GM18867 (cell line): ENCODE results near the gene ASCL5.

Experiments
- ATAC-seq: cut with Tn5 transposase; IDR thresholded peaks from one replicate; pipeline ENCODE4 v1.9.1; 2021; ENCODE audit warnings: mild to moderate bottlenecking, moderate library complexity; ENCODE audit not compliant: unreplicated experiment

ASCL5 gene

GRCh38 chr1:201111672-201112071, 15.3 kb downstream of the ASCL5 start:
- no peak for ATAC-seq

- no peak for ATAC-seq
Observed at GRCh38 chr1:201111156-201111555, 15.8 kb downstream of the ASCL5 start.

- ATAC-seq = no peak
Observed at GRCh38 chr1:201110616-201111015, 16.4 kb downstream of the ASCL5 start.

GRCh38 chr1:201110138-201110537, 16.8 kb downstream of the ASCL5 start:
- no peak for ATAC-seq

- no peak for ATAC-seq
Observed at GRCh38 chr1:201109651-201110050, 17.3 kb downstream of the ASCL5 start.

GRCh38 chr1:201108614-201109013, 18.4 kb downstream of the ASCL5 start:
- no peak for ATAC-seq

GRCh38 chr1:201105688-201106087, 21.3 kb downstream of the ASCL5 start:
- ATAC-seq = no peak

- no peak for ATAC-seq
Observed at GRCh38 chr1:201104141-201104540, 22.8 kb downstream of the ASCL5 start.

GRCh38 chr1:201103666-201104065, 23.3 kb downstream of the ASCL5 start:
- no peak for ATAC-seq

- no peak for ATAC-seq
Observed at GRCh38 chr1:201100169-201100930, 26.6 kb downstream of the ASCL5 start.

- ATAC-seq = no peak
Observed at GRCh38 chr1:201098992-201099677, 27.8 kb downstream of the ASCL5 start.

GRCh38 chr1:201096977-201097856, 29.8 kb downstream of the ASCL5 start:
- ATAC-seq = no peak

- no peak for ATAC-seq
Observed at GRCh38 chr1:201096041-201096461, 30.9 kb downstream of the ASCL5 start.

- no peak for ATAC-seq
Observed at GRCh38 chr1:201095581-201095980, 31.4 kb downstream of the ASCL5 start.

- no peak for ATAC-seq
Observed at GRCh38 chr1:201094832-201095231, 32.2 kb downstream of the ASCL5 start.

- no peak for ATAC-seq
Observed at GRCh38 chr1:201093962-201094361, 33.0 kb downstream of the ASCL5 start.

GRCh38 chr1:201093561-201093960, 33.4 kb downstream of the ASCL5 start:
- no peak for ATAC-seq

- ATAC-seq = no peak
Observed at GRCh38 chr1:201092738-201093137, 34.2 kb downstream of the ASCL5 start.

GRCh38 chr1:201091256-201091655, 35.7 kb downstream of the ASCL5 start:
- no peak for ATAC-seq

- ATAC-seq = no peak
Observed at GRCh38 chr1:201090541-201090940, 36.4 kb downstream of the ASCL5 start.

- no peak for ATAC-seq
Observed at GRCh38 chr1:201089596-201089995, 37.4 kb downstream of the ASCL5 start.
